HuH-7 (cell line): ENCODE measurements around the gene GPR21.

ENCODE experiments used
- DNase-seq: peaks from one replicate; pipeline ENCODE4 v3.0.0; 2011; ENCODE audit warnings: low spot score

The GPR21 gene, protein sequence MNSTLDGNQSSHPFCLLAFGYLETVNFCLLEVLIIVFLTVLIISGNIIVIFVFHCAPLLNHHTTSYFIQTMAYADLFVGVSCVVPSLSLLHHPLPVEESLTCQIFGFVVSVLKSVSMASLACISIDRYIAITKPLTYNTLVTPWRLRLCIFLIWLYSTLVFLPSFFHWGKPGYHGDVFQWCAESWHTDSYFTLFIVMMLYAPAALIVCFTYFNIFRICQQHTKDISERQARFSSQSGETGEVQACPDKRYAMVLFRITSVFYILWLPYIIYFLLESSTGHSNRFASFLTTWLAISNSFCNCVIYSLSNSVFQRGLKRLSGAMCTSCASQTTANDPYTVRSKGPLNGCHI

DNA sequence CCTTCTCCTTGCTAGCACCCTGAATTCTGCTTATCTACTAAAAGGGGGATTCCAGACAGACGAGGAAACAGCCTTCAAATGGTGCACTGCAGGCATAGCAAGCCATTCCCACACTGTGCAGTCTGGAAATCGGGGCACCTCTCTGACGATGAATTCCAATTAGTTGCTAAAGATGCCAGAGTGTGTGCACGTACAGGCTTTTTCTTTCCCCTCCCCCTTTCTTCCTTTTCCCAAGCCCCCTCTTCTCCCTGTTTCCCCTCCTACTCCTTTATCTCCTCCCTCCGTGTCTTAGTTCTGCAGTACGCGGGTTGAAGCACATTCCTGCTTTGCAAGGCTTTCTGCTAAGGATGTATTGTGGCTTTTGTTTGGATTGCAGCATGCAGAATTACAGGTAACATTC lies at the start of gene GPR21:
Gene GPR21, plus strand, starts transcription at position 316 of the 400 bp plus-strand sequence. CDS start 900 bp downstream, outside the sequence.
- DNase-seq = no peak

DNA sequence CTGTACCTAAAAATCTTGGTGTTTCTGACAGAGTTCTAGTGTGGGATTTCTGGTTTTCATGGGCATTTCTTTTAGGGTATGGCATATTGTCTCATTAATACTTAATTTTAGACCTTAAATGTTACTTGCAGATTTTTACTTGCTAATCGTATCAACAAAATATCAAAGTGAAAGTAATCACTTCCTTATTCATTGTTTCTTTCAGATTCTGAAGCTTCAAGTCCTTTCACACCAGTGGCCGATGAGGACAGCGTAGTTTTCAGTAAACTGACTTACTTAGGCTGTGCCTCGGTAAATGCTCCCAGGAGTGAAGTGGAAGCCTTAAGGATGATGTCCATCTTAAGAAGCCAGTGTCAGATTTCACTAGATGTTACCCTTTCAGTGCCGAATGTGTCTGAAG lies 47.5 kb upstream of the GPR21 start:
- no peak for DNase-seq

DNA sequence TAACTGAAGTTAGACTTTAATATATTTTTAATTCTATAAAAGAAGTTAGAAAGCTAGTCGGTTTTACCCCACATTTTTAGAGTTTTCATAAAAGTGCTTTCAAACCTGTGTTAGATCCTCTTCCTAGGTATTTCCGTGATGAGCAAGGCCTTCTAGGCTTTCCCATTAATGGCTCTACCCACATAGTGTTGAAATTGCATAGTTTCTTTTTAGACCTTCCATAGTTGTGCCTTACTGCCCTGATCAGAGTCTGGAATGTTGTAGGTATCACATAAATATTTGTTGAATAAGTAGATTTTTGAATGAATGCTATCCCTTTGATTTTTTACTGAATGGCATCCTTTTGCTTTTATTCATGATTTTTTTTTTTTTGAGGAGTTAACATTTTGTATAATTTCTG lies 45.3 kb upstream of the GPR21 start:
- DNase-seq = no peak

DNA sequence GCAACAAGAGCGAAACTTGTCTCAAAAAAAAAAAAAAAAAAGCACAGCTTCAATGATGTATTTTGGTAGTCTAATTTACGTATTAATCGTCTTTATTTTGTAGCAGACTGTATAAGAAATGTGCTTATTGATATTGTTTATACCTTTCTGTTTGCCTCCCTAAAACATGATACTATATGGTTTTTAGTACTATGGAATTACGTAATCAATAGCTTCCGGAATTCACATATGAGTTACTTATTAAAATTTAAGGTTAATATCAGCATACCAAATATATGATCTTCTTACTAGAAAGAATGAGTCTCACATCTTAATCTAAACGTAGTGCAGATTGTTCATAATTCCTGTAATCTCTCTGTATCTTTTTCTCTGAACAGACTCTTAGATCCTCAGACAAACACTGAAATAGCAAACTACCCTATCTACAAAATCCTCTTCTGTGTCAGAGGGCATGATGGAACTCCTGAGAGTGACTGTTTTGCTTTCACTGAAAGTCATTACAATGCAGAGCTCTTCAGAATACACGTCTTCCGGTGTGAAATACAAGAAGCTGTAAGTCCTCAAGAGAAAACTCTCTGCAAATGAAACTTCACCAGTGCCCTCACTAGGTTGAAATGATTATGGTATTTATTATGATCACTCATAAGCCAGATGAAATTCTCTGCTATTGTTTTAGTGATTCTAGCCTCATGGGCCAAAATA lies 44.4 kb upstream of the GPR21 start:
- DNase-seq = no peak

DNA sequence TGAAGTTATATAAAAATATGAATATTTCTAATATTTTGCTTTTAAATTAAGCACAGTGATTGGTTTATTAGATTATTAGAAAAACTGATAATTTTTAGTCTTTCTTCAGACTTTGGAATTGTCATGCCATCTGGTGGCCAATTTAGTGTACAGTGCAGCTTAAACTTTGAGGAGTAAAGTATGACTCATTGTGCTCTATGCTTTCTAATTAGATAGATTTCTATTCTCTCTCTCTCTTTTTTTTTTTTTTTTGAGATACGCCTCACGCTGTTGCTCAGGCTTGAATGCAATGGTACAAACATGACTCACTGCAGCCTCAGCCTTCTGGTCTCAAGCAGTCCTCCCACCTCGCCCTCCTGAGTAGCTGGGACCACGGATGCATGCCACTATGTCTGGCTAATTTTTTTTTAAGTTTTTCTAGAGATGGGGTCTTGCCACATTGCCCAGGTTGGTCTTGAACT lies 42.1 kb upstream of the GPR21 start:
- peak; percentile 11 for DNase-seq

DNA sequence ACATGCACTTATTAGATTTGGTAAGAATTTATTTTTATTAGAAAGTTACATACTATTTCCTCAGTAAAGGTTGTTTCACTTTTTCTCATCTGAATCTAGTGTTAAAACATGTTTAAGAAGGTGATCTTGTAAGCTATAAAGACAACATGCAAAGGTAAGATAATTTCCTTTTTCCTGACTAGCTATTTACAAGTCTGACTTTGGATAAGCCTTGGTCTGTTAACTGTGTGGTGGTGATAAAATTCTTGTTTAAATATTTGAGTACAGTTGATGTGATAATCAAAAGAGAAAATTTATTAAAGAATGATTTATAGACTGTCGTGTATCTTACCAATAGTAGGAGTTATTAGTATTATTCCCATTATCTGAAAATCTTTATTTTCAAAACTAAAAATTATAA lies 36.9 kb upstream of the GPR21 start:
- no peak for DNase-seq

DNA sequence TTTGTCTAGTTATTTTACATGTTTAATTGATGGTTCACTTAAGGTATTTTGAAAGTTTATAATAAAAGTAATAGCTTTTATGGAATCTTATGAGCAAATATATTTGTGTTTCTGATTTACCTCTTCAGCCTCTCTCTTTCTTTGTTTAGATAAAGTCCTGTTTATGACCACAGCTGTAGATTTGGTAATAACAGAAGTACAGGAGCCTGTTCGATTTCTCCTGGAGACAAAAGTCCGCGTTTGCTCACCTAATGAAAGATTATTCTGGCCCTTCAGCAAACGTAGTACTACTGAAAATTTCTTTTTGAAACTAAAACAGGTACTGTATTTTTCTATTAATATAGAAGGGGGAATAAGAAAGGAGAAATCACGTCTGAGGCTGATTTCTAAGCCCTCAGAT lies 35.0 kb upstream of the GPR21 start:
- no peak for DNase-seq

DNA sequence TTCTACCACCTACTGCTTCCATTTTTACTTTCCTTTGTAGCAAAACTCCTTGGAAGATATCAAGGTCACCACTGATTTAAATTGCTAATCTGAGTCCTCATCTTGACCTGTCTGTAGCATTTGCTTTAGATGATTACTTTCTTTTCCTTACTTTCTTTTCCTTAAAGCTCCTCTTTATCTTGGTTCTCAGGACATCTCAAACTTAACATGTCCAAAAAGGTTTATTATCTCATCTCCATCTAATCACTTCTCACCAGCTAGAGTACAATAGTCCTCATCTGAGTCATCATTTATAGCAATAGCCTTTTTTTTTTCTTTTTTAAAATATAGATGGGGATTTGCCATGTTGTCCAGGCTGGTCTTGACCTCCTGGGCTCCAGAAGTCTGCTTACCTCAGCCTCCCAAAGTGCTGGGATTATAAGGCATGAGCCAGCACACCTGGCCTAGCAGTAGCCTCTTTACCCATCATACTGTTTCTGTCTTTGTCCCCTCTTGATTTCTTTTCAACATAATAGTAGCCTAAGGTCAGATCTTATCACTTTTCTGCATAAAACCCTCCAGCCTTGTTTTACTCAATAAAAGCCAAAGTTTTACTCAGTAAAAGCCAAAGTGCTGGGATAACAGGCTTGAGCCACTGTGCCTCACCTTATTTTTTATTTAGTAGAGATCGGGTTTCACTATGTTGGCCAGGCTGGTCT lies 32.9 kb upstream of the GPR21 start:
- no peak for DNase-seq

DNA sequence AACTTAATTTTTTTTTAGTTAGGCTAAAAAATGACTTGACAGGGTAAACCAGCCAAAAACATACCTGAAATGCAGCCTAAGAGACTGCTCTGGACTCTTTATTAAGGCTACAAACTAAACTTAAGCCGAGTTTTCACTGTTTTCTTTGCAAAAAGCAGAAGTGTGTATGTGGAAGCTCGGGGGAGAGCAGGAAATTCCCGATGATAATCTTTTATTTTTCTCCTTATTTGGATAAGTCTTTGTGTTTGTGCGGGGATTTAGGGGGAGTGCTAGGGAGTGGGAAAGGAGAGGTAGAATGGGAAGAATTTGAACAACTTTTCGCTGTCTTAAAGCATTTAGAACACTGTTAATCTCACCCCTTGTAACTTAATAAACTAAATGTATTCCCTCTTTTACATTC lies 30.7 kb upstream of the GPR21 start:
- no peak for DNase-seq

DNA sequence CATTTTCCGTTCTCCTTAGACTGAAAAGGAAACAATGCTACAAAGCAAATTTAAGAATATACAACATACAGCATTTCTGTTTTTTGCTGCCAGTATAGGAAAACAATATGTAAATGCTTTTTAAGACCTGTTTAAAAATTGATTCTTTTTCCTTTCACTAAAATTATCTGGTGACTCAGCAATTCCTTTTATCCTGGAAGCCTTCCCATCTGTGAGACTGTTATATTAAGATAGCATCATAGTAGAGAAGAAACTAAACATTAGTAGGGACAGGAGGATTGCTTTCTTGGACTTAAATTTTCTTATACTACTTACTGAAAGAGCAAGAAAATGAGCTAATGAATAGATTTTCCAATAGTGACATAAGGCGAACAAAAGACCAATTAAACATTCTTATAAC lies 30.0 kb upstream of the GPR21 start:
- no peak for DNase-seq

DNA sequence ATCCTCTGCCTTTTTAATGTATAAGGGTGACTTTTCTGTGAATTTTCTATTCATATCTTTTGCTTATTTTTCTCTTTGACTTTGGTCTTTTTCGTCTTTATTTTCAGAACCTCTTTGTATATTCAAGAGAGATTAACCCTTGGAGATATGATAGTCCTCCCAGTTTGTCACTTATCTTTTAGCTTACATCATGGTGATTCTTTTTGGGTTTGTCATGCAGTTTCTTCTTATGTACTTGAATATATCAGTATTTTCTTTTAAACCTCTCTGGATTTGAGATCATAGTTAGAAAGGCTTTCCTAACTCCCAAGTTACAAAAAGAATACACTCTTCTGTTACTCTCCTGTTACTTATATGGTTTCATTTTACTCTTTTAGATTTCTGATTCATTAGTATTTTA lies 27.5 kb upstream of the GPR21 start:
- DNase-seq = no peak

DNA sequence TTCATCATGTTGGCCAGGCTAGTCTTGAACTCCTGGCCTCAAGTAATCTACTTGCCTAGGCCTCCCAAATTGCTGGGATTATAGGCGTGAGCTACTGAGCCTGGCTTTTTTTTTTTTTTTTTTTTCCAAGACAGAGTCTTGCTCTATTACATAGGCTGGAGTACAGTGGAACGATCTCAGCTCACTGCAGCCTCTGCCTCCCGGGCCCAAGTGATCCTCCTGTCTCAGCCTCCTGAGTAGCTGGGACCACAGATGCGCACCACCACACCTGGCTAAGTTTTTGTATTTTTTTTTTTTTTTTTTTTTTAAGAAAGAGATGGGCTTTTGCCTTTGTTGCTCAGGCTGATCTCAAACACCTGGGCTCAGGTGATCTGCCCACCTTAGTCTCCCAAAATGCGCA lies 26.2 kb upstream of the GPR21 start:
- DNase-seq = no peak

DNA sequence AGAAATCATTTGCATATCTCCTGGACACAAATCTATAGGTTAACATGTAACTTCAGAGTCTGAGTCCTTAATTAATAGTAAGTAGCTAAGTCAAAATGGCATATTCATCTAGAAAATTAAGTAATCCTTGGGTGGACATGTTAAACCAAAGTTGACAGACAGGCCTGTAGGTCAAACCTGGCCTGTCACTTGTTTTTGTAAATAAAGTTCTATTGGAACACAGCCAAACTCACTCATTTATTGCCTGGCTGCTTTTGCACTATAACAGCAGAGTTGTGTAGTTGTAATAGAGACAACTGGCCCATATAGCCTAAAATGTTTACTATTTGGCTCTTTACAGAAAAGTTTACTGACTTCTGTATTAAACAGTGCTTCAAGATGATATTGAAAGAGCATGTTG lies 24.6 kb upstream of the GPR21 start:
- no peak for DNase-seq

DNA sequence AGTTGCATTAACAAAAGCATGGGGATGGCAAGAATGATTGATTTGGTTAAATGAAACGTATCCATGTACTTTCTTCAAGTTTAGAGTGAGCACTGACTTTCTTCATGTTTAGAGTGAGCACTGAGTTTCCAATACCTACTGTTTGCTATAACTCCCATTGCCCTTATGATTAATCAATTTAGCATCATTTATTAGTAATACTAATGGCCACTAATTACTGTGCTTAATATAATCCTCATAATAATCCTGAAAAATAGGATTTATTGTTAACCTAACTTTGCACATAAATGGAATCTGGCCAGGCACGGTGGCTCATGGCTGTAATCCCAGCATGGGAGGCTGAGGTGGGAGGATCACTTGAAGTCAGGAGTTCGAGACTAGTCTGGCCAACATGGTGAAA lies 22.1 kb upstream of the GPR21 start:
- DNase-seq = no peak

DNA sequence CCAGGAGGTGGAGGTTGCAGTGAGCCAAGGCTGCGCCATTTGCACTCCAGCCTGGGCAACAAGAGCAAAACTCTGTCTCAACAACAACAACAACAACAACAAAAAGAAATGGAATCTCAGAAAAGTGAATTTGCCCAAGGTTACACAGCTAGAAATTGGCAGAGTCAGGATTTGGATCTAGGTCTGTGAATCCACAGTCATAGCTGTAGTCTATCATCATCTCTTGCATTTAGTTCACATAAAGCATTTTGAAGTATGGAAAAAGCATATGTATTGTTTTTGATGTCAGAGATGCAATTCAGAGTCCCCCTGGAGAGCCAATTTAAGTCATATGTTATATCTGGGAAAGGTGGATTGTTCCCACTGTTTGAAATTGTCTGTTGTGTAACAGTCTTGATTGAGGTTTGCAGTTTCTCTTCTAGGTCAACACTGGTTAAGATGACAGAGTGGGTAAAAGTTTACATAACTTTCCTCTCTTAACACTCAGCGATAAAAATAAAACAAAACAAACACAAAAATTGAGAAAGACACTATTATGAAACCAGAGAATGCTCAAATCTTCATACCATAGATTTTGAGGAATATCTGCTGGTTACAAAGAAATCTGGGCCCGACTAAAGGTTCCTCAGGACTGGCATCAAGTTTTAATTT lies 21.5 kb upstream of the GPR21 start:
- peak; percentile 45 for DNase-seq

DNA sequence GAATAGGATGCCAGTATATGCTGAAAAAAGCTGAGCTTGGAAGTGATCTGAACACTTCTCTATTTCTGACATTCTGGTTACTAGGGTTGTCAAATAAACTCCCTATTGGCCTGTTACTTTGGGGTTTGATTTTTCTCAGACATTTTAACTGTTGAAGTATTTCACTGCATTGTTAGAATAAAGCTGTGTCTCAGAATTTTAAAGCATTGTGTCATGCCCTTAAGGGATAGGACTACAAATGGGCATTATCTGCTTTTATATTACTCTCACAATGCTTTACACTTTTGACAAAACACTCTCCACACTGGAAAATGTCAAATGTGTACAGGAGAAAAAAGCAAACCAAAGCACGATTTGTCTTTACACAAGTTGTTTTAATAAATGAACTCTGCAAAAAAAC lies 16.8 kb upstream of the GPR21 start:
- no peak for DNase-seq

DNA sequence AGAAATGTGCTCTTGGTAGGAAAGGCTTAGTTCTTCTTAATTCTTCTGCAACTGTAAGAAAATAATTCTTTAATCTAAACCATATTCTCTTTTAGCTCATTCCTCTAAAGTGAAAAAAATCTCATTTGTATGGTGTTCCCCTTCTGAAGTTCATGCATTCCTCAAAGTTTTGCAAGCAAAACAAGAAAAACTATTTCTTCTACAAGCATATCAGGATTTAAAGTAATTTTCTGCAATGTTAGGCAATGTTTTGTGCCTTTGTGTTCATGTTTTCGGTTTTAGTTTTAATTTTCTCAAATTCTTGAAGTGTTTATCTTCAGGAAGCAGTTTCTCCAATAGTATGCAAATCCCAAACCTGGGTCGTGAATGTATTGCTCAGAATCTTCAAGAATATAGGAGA lies 12.7 kb upstream of the GPR21 start:
- DNase-seq = no peak

DNA sequence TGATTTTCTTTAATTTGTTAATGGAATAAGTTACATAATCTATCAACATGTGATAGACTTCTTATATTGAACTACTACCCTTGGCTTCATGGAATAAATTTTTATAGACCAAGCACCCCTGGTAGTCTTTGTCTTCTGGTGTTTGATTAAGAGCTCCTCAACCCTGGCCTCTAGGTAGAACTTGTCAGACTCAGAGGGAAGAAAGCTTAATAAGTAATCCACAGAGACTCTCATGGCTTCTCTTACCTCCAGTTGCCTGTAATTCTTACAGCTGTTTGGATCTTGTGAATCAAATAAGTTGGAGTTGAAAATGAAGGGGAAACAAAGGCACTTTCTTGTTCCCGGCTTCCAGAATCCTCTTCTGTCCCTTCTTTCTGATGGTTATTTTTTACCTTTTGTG lies 7.0 kb upstream of the GPR21 start:
- no peak for DNase-seq

DNA sequence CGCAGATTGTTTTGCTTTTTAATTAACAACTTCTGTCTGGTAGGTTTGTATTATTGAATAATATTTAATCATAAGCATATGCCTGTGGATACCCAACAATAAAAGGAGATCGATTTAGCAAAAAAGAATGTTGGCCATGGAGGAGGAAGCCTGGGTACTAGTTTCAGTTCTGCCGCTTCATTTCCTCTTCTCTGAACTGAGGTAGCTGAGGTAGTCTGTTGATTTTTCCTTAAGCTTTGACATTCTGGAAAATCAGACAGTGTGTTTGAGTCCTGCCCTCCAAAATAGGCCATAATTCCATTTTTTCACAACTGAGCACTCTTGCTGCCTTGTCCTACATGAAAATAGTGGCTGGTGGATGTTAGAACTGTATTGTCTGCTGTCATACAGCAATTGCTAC lies 6.0 kb upstream of the GPR21 start:
- DNase-seq = no peak

DNA sequence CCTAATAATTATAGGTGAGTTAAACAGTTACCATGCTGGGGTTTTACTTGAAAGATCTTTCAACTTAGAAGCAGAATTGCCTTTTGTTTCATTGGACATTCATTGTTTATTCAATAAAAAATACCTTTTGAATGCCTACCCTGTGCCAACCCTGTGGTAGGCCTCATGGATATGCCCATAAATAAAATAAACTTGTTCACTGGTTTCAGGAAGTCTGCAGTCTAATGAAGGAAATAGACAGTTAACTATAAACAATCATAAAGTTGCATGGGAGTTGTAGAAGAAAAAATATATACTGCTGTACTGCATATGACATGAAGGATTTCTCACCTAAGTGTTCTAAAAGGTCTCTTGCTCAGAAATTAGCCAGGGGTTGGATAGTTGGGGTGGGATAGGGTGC lies 5.3 kb upstream of the GPR21 start:
- no peak for DNase-seq

DNA sequence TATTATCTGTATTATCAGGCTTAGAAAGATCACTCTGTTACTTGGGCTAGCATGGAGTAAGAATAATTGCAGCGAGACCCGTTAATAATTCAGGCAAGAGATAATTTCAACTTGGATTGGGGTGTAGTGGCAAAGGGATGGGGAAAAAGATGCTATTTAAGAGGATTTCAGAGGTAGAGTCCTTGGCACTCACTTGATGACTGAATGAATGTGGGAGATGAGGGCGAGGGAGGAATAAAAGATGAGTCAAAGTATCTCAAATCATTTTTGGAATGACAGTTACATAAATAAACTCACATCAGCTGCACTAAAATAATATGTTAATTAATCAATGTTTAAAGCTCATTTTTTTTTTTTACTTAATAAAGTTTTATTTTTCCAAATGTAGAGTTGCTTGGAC lies 4.5 kb upstream of the GPR21 start:
- no peak for DNase-seq

DNA sequence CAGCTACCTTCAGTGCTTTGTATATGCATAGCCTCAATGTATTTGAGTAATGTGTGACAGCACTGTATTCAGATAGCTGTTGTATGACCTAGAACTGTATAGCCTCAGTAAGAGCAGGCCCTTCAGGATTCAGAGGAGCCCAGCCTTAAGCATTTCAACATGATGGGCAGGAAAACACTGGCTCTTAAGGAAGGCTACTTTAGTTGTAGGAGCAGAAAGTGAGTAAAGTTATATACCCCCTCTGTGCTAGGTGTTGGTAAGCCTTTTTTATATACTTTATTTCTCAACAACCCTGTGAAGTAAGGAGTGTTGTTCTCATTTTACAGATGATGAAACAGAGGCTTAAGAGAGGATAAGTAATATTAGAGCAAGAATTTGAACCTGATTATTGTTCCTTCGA lies 1.5 kb upstream of the GPR21 start:
- DNase-seq = no peak
